Mesenchymal stem cell (in vitro differentiated cells and primary cell): ENCODE results near the gene IQGAP1.
"Not testable (repeated sequence)": the region's sequence is repeated elsewhere in the genome, so short reads cannot be mapped to it uniquely, and the experiment has no call there.

ENCODE experiments used
- DNase-seq: peaks from one replicate; pipeline ENCODE4 v3.0.0-alpha.2; 2013
- H2AFZ ChIP-seq: one replicate; pipeline ENCODE4 v1.6.1; 2013; ENCODE audit warnings: low read depth, mild to moderate bottlenecking, control low read depth, inconsistent platforms, low read length, moderate library complexity
- H2AK5ac ChIP-seq: 2 replicates; pipeline ENCODE4 v1.6.1; 2013; ENCODE audit warnings: low read length, moderate library complexity, mild to moderate bottlenecking, inconsistent platforms; ENCODE audit not compliant: severe bottlenecking
- H2BK120ac ChIP-seq: one replicate; pipeline ENCODE4 v1.6.1; 2013; ENCODE audit warnings: low read depth, mild to moderate bottlenecking, inconsistent platforms, low read length, moderate library complexity
- H2BK12ac ChIP-seq, 2 experiments: one replicate each; pipeline ENCODE4 v1.6.1; 2013; ENCODE audit warnings: inconsistent platforms in 2 of 2, low read length in 2 of 2, mild to moderate bottlenecking in 2 of 2, moderate library complexity in 2 of 2, control low read depth in 1 of 2
- H2BK15ac ChIP-seq: one replicate; pipeline ENCODE4 v1.6.1; 2013; ENCODE audit warnings: mild to moderate bottlenecking, low read depth, inconsistent platforms; ENCODE audit not compliant: poor library complexity, severe bottlenecking
- H2BK5ac ChIP-seq: 2 replicates; pipeline ENCODE4 v1.6.1; 2013; ENCODE audit warnings: low read depth, mild to moderate bottlenecking, low read length, control low read depth, inconsistent platforms; ENCODE audit not compliant: poor library complexity, severe bottlenecking
- H3K14ac ChIP-seq, 2 experiments: one replicate each; pipeline ENCODE4 v1.6.1; 2013; ENCODE audit warnings: inconsistent platforms in 2 of 2, low read length in 2 of 2, control low read depth in 1 of 2, mild to moderate bottlenecking in 1 of 2, moderate library complexity in 1 of 2
- H3K18ac ChIP-seq, 2 experiments: one replicate each; pipeline ENCODE4 v1.6.1; 2013; ENCODE audit warnings: inconsistent platforms in 2 of 2, low read length in 2 of 2, control low read depth in 1 of 2, low read depth in 1 of 2, mild to moderate bottlenecking in 1 of 2
- H3K23ac ChIP-seq, 2 experiments: one replicate each; pipeline ENCODE4 v1.6.1; 2013; ENCODE audit warnings: inconsistent platforms in 2 of 2, low read length in 2 of 2, mild to moderate bottlenecking in 2 of 2, moderate library complexity in 2 of 2, control low read depth in 1 of 2
- H3K27ac ChIP-seq: 2 replicates; pipeline ENCODE4 v1.5.1; 2013; ENCODE audit warnings: mild to moderate bottlenecking, moderate library complexity, low read length, control low read depth, inconsistent platforms; ENCODE audit not compliant: poor library complexity, severe bottlenecking
- H3K27me3 ChIP-seq, 2 experiments: 2 replicates each; pipeline versions ENCODE4 v1.6.1 to v1.7.0; 2013; ENCODE audit warnings: low read length in 2 of 2, mild to moderate bottlenecking in 2 of 2, moderate library complexity in 2 of 2, control low read depth in 1 of 2, inconsistent platforms in 1 of 2; ENCODE audit not compliant: control insufficient read depth in 1 of 2, insufficient read depth in 1 of 2
- H3K36me3 ChIP-seq, 2 experiments: 2 replicates each; pipeline versions ENCODE4 v1.6.1 to v1.7.0; 2013; ENCODE audit warnings: low read length in 2 of 2, control low read depth in 1 of 2, inconsistent platforms in 1 of 2, low read depth in 1 of 2, mild to moderate bottlenecking in 1 of 2; ENCODE audit not compliant: insufficient read depth in 2 of 2, control insufficient read depth in 1 of 2
- H3K4ac ChIP-seq, 2 experiments: one replicate each; pipeline ENCODE4 v1.6.1; 2013; ENCODE audit warnings: inconsistent platforms in 2 of 2, low read length in 2 of 2, mild to moderate bottlenecking in 2 of 2, moderate library complexity in 2 of 2, control low read depth in 1 of 2, low read depth in 1 of 2
- H3K4me1 ChIP-seq: 2 replicates; pipeline ENCODE4 v1.6.1; 2013; ENCODE audit warnings: low read depth, low read length, control low read depth; ENCODE audit not compliant: control insufficient read depth, insufficient read depth
- H3K4me2 ChIP-seq: 2 replicates; pipeline ENCODE4 v1.6.1; 2013; ENCODE audit warnings: low read length, mild to moderate bottlenecking, inconsistent platforms; ENCODE audit not compliant: poor library complexity, severe bottlenecking
- H3K4me3 ChIP-seq, 2 experiments: 2 replicates each; pipeline versions ENCODE4 v1.5.1 to v1.7.0; 2013; ENCODE audit warnings: low read length in 2 of 2, mild to moderate bottlenecking in 2 of 2, control low read depth in 1 of 2, low read depth in 1 of 2; ENCODE audit not compliant: insufficient read depth in 1 of 2
- H3K79me1 ChIP-seq: replicated peaks from 2 replicates; pipeline ENCODE4 v1.6.1; 2013; ENCODE audit warnings: mild to moderate bottlenecking, control low read depth, low read length, inconsistent platforms; ENCODE audit not compliant: poor library complexity, severe bottlenecking
- H3K9ac ChIP-seq: 2 replicates; pipeline ENCODE4 v1.7.0; 2013; ENCODE audit warnings: mild to moderate bottlenecking, low read length, moderate library complexity
- H3K9me3 ChIP-seq: 2 replicates; pipeline ENCODE4 v1.7.0; 2013; ENCODE audit warnings: mild to moderate bottlenecking, low read length; ENCODE audit not compliant: control insufficient read depth
- H4K8ac ChIP-seq: one replicate; pipeline ENCODE4 v1.6.1; 2013; ENCODE audit warnings: inconsistent platforms, mild to moderate bottlenecking, low read length, moderate library complexity
- H4K91ac ChIP-seq: one replicate; pipeline ENCODE4 v1.6.1; 2013; ENCODE audit warnings: mild to moderate bottlenecking, low read length, inconsistent platforms
- WGBS: methylation state at CpG from one replicate; pipeline ENCODE4 v1.1.7; 2013; ENCODE audit warnings: mixed read lengths; 5-methylcytosine and 5-hydroxymethylcytosine counted together

The IQGAP1 gene

GRCh38 chr15:90520365-90520764 lies 132.3 kb downstream of the IQGAP1 start:
- Histone ChIP-seq H3K9me3 (no peaks in the 10 kb centered on the region), H4K91ac (no peak overlapping the region), H3K14ac (no peak overlapping the region), H3K4me3 (no peak overlapping the region), H3K23ac (no peak overlapping the region), H4K8ac (no peak overlapping the region), H3K4me2 (no peak overlapping the region), H3K36me3 (no peaks in the 10 kb centered on the region), H3K27me3 (no peaks in the 10 kb centered on the region), H3K4ac (no peak overlapping the region), H2AK5ac (no peak overlapping the region), H2AFZ (no peak overlapping the region), H2BK12ac (no peak overlapping the region), H3K9ac (no peak overlapping the region), H2BK120ac (no peak overlapping the region), H2BK15ac (no peak overlapping the region), H3K18ac (no peak overlapping the region), H3K27ac (no peak overlapping the region), H3K4me1 (peaks cover 2% of the 10 kb centered on the region), H3K79me1 (no peaks in the 10 kb centered on the region), H2BK5ac (no peak overlapping the region)
- WGBS = 94% methylated on average over 5 of the region's 5 CpGs
- no peak for DNase-seq

DNA sequence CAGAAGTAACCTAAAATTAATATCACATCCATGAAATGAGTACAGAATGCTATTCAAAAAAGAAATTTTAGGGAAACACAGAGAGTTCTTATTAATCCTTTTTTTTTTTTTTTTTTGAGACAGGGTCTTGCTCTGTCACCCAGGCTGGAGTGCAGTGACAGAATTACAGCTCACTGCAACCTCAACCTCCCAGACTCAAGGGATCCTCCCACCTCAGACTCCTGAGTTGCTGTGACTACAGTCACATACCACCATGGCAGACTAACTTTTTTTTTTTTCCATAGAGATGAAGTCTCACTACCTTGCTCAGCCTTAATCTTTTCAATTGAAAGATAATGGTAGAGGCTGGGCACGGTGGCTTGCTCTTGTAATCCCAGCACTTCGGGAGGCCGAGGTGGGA lies 135.3 kb downstream of the IQGAP1 start:
- Histone ChIP-seq H2BK12ac (no peak overlapping the region), H3K14ac (no peak overlapping the region), H2BK5ac (no peak overlapping the region), H2BK120ac (no peak overlapping the region), H3K4me1 (peaks cover 2% of the 10 kb centered on the region), H3K79me1 (no peaks in the 10 kb centered on the region), H3K4me2 (no peak overlapping the region), H3K9ac (no peak overlapping the region), H2AFZ (no peak overlapping the region), H3K9me3 (no peaks in the 10 kb centered on the region), H2AK5ac (no peak overlapping the region), H4K91ac (no peak overlapping the region), H2BK15ac (no peak overlapping the region), H3K4ac (no peak overlapping the region), H3K23ac (no peak overlapping the region), H3K27ac (no peak overlapping the region), H3K27me3 (no peaks in the 10 kb centered on the region), H3K18ac (no peak overlapping the region), H4K8ac (no peak overlapping the region), H3K4me3 (no peak overlapping the region), H3K36me3 (no peaks in the 10 kb centered on the region)
- WGBS = 74% methylated on average over 3 of the region's 3 CpGs
- no peak for DNase-seq

DNA sequence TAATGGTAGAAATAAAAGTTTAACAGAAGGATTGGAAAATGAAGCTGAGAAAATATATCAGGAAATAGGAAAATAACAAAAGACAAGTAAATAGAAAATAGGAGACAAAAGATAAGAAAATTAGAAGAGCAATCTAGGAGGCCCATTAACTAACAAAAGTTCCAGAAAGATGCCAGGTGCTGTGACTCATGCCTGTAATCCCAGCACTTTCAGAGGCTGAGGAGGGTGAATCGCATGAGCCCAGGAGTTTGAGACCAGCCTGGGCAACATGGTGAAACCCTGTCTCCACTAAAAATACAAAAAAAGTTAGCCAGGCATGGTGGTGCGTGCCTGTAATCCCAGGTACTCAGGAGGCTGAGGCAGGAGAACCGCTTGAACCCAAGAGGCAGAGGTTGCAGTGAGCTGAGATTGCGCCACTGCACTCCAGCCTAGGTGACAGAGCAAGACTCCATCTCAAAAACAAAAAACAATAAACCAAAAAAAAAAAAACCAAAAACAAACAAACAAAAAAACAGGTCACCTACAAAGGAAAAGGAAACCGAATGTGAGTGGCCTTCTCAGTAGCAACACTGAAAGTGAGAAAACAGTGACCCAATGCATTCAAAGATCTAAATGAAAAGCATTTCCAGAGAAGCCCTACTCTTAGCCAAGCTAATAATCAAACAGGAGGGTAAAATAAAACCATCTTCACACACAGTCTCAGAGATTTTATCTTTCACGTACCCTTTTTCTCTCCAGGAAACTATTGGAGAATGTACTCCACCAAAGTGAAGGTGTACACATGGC lies 136.2 kb downstream of the IQGAP1 start:
- not testable (repeated sequence) for H2BK15ac ChIP-seq, H2AFZ ChIP-seq, H3K36me3 ChIP-seq, H3K9ac ChIP-seq, H3K14ac ChIP-seq, H2BK12ac ChIP-seq, H3K4me1 ChIP-seq, H3K9me3 ChIP-seq, H2BK5ac ChIP-seq, H3K4me2 ChIP-seq, H3K4ac ChIP-seq, H3K27me3 ChIP-seq, H2BK120ac ChIP-seq, H3K23ac ChIP-seq, H4K91ac ChIP-seq, H4K8ac ChIP-seq, H3K4me3 ChIP-seq, H3K27ac ChIP-seq, H3K79me1 ChIP-seq, H3K18ac ChIP-seq, H2AK5ac ChIP-seq
- 96% methylated on average over 6 of the region's 6 CpGs for WGBS
- DNase-seq = peak; percentile 18

GRCh38 chr15:90529011-90529370 lies 140.9 kb downstream of the IQGAP1 start:
- H2BK12ac ChIP-seq = no peak overlapping the region
- peak overlapping the region; percentile 90 for H3K9ac ChIP-seq
- H3K27me3 ChIP-seq = no peaks in the 10 kb centered on the region
- DNase-seq = no peak
- 62% methylated on average over 8 of the region's 15 CpGs for WGBS
- H4K91ac ChIP-seq = no peak overlapping the region
- H3K18ac ChIP-seq = peak overlapping the region in 1 of 2 experiments; percentile 16
- no peak overlapping the region for H3K27ac ChIP-seq
- H2AFZ ChIP-seq = peak overlapping the region; percentile 89
- H3K14ac ChIP-seq = no peak overlapping the region
- no peaks in the 10 kb centered on the region for H3K36me3 ChIP-seq
- H2AK5ac ChIP-seq = no peak overlapping the region
- H3K23ac ChIP-seq = no peak overlapping the region
- H3K79me1 ChIP-seq = peaks cover 16% of the 10 kb centered on the region
- H3K4me1 ChIP-seq = peaks cover 10% of the 10 kb centered on the region
- peak overlapping the region; percentile 48 for H2BK15ac ChIP-seq
- peak overlapping the region; percentile 49 for H3K4me2 ChIP-seq
- H3K4me3 ChIP-seq = peak overlapping the region; percentile 97
- H3K4ac ChIP-seq = peak overlapping the region in 1 of 2 experiments; percentile 1
- H3K9me3 ChIP-seq = no peaks in the 10 kb centered on the region
- H2BK120ac ChIP-seq = no peak overlapping the region
- H4K8ac ChIP-seq = peak overlapping the region; percentile 74
- H2BK5ac ChIP-seq = no peak overlapping the region
